Stimulated activated CD4-positive, alpha-beta T cell treated with anti-CD3 and anti-CD28 coated beads, Interleukin-15, amount 100 ng/mL, for 1 hour (primary cell): ENCODE data around the gene TSPAN3.

ENCODE experiments used
- DNase-seq, 2 donors: peaks; one replicate each; pipeline ENCODE4 v3.0.0-alpha.2; 2020; ENCODE audit warnings: low read depth in 1 of 2, low spot score in 1 of 2

TSPAN3 gene

GRCh38 chr15:77070495-77071304 is at the start of gene TSPAN3:
TSPAN3 (minus strand) TSS chr15:77071109; CDS start chr15:77070954, 155 bp downstream.
- DNase-seq, result peak; percentile 81 to 89

DNA sequence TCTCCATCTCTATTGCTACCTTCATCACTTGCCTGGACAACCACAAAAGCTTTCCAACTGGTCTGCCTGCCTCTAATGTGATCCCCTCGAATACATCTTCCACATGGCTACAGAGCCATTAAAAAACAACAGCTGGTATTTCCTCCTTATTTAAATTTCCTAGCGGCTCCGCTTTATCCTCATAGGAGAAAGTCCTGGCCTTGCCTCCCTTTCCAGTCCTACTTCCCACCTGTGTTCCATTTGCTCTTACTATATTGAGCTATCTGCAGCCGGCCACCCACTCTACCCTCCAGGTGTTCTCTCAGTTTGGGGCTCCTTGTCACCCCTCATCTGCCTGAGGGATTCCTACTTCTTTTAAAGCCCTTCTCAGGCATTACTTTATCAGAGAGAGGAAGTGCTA is 49.7 kb upstream of the TSPAN3 start:
- DNase-seq, result no peak

GRCh38 chr15:77119446-77119845 is 48.5 kb upstream of the TSPAN3 start:
- no peak for DNase-seq

DNA sequence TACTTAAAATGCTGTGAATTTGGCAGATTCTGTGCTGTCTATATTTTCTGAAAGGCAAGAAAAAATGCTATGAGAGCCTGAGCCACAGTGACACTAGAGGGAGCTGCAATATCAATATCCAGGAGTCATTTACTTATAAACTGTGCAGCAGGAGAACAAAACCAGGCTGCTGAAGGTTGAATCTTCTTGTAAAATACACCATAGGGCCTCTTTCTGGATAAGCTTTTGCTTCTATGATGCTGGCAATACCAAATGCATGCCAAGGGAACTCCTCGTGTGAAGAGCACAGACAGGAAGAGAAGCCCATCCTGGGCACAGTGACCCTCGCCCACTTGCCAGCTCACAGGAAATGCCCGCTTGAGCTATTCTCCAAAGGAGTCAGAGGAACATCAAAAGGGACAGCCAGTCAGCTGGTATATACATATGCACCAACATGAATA is 48.0 kb upstream of the TSPAN3 start:
- DNase-seq, result no peak

DNA sequence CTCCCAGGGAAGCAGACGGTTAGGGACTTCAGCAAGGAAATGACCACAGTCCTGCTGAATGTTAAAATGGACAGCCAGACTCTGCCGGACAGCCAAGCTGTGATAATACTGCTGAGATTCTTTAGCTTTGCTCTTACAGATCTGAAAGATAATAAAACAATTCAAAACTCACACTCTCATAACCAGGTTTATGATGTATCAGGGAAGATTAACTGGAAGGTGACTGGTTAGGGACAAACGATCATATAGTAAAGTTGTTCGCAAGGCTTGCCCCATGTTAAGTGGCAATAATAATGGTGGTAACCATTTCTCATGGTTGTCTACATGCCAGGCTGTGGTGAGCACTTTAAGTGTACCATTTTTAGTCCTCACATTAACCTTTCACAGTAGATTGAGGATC is 44.3 kb upstream of the TSPAN3 start:
- no peak for DNase-seq

DNA sequence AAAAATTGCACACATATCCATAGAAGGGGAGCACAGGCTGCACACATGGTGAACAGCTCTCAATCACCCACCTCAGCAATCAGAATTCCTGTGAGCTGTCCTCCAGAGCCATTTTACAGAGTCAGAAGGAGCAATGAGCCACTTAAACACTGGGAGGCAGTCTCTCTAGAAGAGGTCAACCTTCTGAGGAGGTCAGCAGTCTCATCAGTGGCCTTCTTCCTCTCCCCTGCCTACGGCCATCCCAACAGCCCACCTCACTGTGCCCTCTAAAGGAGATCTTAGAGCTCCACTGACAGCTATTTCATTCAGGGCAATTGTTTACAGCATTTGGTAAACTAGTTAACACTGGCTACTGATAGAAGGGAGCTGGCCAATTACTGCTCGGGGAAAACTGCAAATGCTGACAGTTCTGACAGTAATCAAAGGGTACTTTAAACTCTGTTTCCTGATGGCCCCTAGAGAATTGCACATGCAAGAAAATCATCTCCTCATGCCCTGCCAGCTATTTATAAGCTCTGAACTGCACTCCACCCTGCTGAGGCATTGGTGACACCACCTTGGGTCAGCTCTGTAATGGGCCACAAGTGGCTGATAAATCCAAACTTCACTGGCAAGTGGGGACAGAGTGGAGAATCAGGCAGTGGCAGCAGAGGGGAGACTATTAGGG is 42.1 kb upstream of the TSPAN3 start:
- DNase-seq, result no peak

GRCh38 chr15:77111789-77112188 is 40.9 kb upstream of the TSPAN3 start:
- no peak for DNase-seq

- no peak for DNase-seq
Observed at GRCh38 chr15:77107531-77108355, 36.8 kb upstream of the TSPAN3 start.

GRCh38 chr15:77107068-77107467 is 36.2 kb upstream of the TSPAN3 start:
- no peak for DNase-seq

DNA sequence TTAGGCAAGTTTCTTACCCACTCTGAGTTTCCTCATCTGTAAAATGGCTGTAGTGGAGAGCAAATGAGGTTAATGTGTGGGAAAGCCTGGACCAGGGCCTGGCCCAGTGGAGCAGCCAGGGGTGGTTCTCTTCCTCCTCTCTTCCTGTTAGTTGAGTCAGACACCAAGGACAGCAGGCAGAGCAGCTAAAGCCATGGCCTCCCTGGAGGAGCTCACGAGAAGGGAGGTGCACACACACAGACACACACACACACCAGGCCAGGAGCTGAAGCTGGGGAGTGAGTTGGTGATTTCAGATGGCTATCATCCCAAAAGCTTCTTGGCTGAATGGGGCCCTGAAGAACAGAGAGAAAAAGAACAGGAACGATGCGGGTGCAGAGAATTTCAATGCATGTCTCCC is 33.2 kb upstream of the TSPAN3 start:
- no peak for DNase-seq

DNA sequence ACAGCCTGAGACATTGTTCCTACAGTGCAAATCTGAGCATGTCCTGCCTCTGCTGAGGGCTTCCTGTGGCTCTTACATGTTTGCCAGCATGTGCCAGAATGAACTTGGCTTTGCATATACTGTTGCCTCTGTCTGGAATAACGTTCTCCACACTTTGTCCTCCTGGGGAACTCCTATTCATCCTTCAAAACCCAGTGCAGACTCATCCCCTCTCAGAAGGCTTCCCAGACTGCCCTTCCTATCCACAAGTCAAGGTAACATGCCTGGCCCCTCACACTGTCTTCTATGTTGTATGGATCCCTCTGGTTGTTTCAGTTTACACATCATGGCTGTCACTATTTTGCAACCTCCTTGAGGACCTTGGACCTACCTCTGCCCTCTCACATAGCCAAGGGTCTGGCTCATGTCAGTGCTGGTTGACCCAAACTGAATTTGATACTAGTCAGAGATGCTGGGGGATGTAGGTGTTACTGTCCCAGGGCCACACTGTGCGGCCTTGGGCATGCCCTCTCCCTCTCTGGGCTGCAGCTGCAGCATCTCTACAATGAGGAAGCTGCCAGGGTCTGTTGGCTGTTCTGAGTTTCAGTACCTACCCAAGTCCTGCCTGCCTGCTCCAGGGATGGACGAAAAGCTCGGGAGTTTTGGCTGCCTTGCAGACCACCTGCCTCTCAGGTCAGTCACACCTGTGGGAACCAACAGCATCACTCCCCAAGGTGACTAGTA is 29.0 kb upstream of the TSPAN3 start:
- no peak for DNase-seq

DNA sequence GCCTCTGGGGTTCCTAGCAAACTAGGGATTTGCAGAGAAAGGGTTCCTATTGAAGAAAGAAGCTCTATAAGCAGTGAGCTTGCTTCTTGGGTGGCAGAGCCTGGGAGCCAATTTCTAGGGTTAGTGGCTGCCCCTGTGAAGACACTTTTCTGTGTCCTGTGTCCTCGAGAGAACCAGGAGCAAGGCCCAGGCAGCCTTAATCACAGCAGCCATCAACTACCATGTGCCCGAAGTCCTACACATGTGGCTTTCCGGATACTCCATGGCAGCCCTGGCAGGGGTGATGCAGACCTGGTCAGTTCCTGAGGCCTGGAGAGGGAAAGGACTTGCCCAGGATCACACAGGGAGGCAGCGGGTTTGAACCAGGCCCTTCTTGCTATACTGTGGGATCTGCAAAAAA is 27.7 kb upstream of the TSPAN3 start:
- DNase-seq, result no peak

GRCh38 chr15:77097921-77098320 is 27.0 kb upstream of the TSPAN3 start:
- DNase-seq, result no peak

GRCh38 chr15:77097248-77097721 is 26.4 kb upstream of the TSPAN3 start:
- DNase-seq, result no peak

GRCh38 chr15:77096541-77096940 is 25.6 kb upstream of the TSPAN3 start:
- DNase-seq, result no peak

DNA sequence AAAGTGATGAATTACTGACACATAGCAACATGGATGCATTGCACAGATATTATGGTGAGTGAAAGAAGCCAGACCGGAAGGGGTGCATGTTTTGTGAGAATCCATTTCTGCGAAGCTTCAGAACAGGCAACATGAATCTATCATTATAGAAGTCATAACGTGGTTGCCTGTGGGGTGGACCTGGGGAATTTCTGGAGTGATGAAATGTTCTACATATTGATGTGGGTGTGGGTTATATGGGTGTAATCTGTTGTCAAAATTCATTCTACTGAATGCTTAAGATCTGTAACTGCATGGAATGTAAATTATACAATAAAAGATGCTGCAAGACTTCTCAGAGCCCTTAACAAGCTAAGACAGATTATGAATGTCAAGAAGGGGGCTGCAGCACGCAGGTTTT is 25.2 kb upstream of the TSPAN3 start:
- no peak for DNase-seq

DNA sequence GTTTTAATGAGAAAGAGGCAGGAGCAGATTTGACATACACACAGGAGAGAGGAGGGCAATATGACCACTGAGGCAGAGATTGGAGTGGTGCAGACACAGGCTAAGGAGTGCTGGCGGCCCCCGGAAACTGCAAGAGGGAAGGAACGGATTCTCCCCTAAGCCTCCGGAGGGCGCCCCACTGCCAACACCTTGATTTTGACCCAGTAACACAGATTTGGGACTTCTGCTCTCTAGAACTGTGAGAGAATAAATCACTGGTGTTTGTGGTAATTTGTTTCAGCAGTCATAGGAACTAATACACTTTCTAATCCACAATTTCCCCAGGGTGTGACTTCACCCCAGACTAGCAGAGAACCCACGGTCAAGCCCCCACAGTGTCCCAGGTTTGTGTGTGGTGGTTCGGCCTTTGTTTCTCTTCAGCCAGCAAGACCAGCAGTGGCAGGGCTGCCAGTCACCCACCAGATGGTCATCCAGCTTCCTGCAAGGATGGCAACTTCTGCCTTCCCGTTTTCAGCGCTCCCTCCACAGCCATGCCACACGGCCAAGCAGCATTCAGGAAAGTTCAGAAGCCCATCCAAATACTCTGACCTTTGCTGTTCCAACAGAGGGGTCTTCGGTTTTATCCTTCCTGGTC is 23.6 kb upstream of the TSPAN3 start:
- no peak for DNase-seq

DNA sequence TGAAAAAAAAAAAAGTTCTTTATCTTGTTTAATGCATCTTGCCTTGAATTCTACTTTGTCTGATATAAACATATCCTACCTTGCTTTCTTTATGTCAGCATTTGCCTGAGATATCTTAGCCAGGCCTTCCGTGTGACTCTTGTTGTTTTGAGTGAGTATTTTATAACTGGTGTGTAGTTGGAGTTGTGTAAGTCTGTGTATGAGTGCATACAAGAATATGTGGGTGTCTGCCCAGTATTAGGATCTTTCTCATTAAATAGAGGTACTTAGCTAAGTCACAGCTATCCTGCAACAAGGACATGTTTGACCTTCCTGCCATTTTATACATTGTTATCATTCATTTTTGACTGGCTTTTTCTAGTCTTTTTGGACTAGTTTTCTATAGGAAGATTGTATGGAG is 22.5 kb upstream of the TSPAN3 start:
- DNase-seq, result no peak

GRCh38 chr15:77091097-77091496 is 20.2 kb upstream of the TSPAN3 start:
- no peak for DNase-seq

DNA sequence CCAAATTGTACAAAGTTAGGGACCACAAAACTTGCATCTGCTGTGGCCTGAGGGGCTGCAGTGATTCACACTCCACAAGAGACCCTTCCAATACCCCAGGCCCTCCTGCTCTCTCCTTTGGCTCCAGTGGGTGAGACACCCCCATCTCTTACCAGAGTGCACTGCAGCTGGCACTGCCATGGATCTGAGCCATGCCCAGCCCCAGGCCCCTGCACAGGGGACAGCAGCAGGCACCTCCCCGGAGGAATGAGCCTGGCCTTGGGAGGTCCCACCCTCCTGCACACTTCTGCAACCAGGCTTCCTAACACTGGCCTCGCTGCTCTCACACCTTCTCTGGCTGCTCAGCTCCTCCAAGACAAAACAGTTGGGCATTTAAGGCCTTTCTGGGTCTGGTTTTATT is 16.3 kb upstream of the TSPAN3 start:
- DNase-seq, result no peak

- DNase-seq, result no peak
Observed at GRCh38 chr15:77085297-77085696, 14.4 kb upstream of the TSPAN3 start.
